ENCODE data around the gene CHD6.

CHD6 gene

GRCh38 chr20:41639630-41640029, 21.5 kb upstream of the CHD6 start:
- peaks cover 7% of the 10 kb centered on the region; the same call in 1 of the 2 replicates for H3K27me3 ChIP-seq (ENCODE audit: control insufficient read depth, insufficient read depth, low read length)
- no peak overlapping the region for H3K9ac ChIP-seq (ENCODE audit: low read length)
- H3K9me3 ChIP-seq (ENCODE audit: control insufficient read depth, insufficient read depth, low read depth, low read length) = no peaks in the 10 kb centered on the region
- no peaks in the 10 kb centered on the region for H3K36me3 ChIP-seq (ENCODE audit: control insufficient read depth, insufficient read depth, low read length)
- H3K4me3 ChIP-seq (ENCODE audit: low read depth, low read length) = no peak overlapping the region
- no peak overlapping the region for H3K27ac ChIP-seq (ENCODE audit: low read depth, low read length)
- H3K4me1 ChIP-seq (ENCODE audit: control insufficient read depth, insufficient read depth, low read length) = peaks cover 10% of the 10 kb centered on the region

- no peak overlapping the region for H3K4me3 ChIP-seq (ENCODE audit: low read depth, low read length)
Observed at GRCh38 chr20:41638456-41638855, 20.3 kb upstream of the CHD6 start.

GRCh38 chr20:41635158-41635557, 17.0 kb upstream of the CHD6 start:
- Histone ChIP-seq H3K27me3 (ENCODE audit: control insufficient read depth, insufficient read depth, low read length) (peaks cover 7% of the 10 kb centered on the region; the same call in 1 of the 2 replicates), H3K36me3 (ENCODE audit: control insufficient read depth, insufficient read depth, low read length) (no peaks in the 10 kb centered on the region), H3K4me1 (ENCODE audit: control insufficient read depth, insufficient read depth, low read length) (no peaks in the 10 kb centered on the region), H3K27ac (ENCODE audit: low read depth, low read length) (no peak overlapping the region), H3K9me3 (ENCODE audit: control insufficient read depth, insufficient read depth, low read depth, low read length) (no peaks in the 10 kb centered on the region), H3K9ac (ENCODE audit: low read length) (no peak overlapping the region), H3K4me3 (ENCODE audit: low read depth, low read length) (no peak overlapping the region)

More at GRCh38 chr20:41638456-41638855, 20.3 kb upstream of the CHD6 start:
- Histone ChIP-seq H3K27me3 (ENCODE audit: control insufficient read depth, insufficient read depth, low read length) (peaks cover 7% of the 10 kb centered on the region; the same call in 1 of the 2 replicates), H3K27ac (ENCODE audit: low read depth, low read length) (no peak overlapping the region), H3K9me3 (ENCODE audit: control insufficient read depth, insufficient read depth, low read depth, low read length) (no peaks in the 10 kb centered on the region), H3K9ac (ENCODE audit: low read length) (no peak overlapping the region), H3K36me3 (ENCODE audit: control insufficient read depth, insufficient read depth, low read length) (no peaks in the 10 kb centered on the region), H3K4me1 (ENCODE audit: control insufficient read depth, insufficient read depth, low read length) (peaks cover 5% of the 10 kb centered on the region)

GRCh38 chr20:41632896-41633295, 14.7 kb upstream of the CHD6 start:
- Histone ChIP-seq H3K36me3 (ENCODE audit: control insufficient read depth, insufficient read depth, low read length) (no peaks in the 10 kb centered on the region), H3K9ac (ENCODE audit: low read length) (no peak overlapping the region), H3K27ac (ENCODE audit: low read depth, low read length) (no peak overlapping the region), H3K4me3 (ENCODE audit: low read depth, low read length) (no peak overlapping the region), H3K4me1 (ENCODE audit: control insufficient read depth, insufficient read depth, low read length) (peaks cover 3% of the 10 kb centered on the region; the same call in 1 of the 2 replicates), H3K27me3 (ENCODE audit: control insufficient read depth, insufficient read depth, low read length) (no peaks in the 10 kb centered on the region; the same call in 1 of the 2 replicates), H3K9me3 (ENCODE audit: control insufficient read depth, insufficient read depth, low read depth, low read length) (no peaks in the 10 kb centered on the region)

- Histone ChIP-seq H3K36me3 (ENCODE audit: control insufficient read depth, insufficient read depth, low read length) (no peaks in the 10 kb centered on the region), H3K27ac (ENCODE audit: low read depth, low read length) (no peak overlapping the region), H3K9ac (ENCODE audit: low read length) (no peak overlapping the region), H3K4me1 (ENCODE audit: control insufficient read depth, insufficient read depth, low read length) (peaks cover 5% of the 10 kb centered on the region; the same call in 1 of the 2 replicates), H3K27me3 (ENCODE audit: control insufficient read depth, insufficient read depth, low read length) (no peaks in the 10 kb centered on the region; the same call in 1 of the 2 replicates), H3K9me3 (ENCODE audit: control insufficient read depth, insufficient read depth, low read depth, low read length) (no peaks in the 10 kb centered on the region), H3K4me3 (ENCODE audit: low read depth, low read length) (no peak overlapping the region)
Observed at GRCh38 chr20:41631826-41632225, 13.6 kb upstream of the CHD6 start.

- H3K27me3 ChIP-seq (ENCODE audit: control insufficient read depth, insufficient read depth, low read length) = no peaks in the 10 kb centered on the region; the same call in 1 of the 2 replicates
- H3K4me3 ChIP-seq (ENCODE audit: low read depth, low read length) = no peak overlapping the region
Observed at GRCh38 chr20:41630846-41631245, 12.7 kb upstream of the CHD6 start.

GRCh38 chr20:41627611-41628244, 9.6 kb upstream of the CHD6 start:
- H3K36me3 ChIP-seq (ENCODE audit: control insufficient read depth, insufficient read depth, low read length) = no peaks in the 10 kb centered on the region
- H3K9me3 ChIP-seq (ENCODE audit: control insufficient read depth, insufficient read depth, low read depth, low read length) = no peaks in the 10 kb centered on the region
- H3K27me3 ChIP-seq (ENCODE audit: control insufficient read depth, insufficient read depth, low read length) = no peaks in the 10 kb centered on the region
- H3K4me1 ChIP-seq (ENCODE audit: control insufficient read depth, insufficient read depth, low read length) = peaks cover 5% of the 10 kb centered on the region; the same call in 1 of the 2 replicates
- H3K9ac ChIP-seq (ENCODE audit: low read length) = no peak overlapping the region
- no peak overlapping the region for H3K4me3 ChIP-seq (ENCODE audit: low read depth, low read length)
- H3K27ac ChIP-seq (ENCODE audit: low read depth, low read length) = no peak overlapping the region

More at GRCh38 chr20:41630846-41631245, 12.7 kb upstream of the CHD6 start:
- Histone ChIP-seq H3K4me1 (ENCODE audit: control insufficient read depth, insufficient read depth, low read length) (peaks cover 5% of the 10 kb centered on the region; the same call in 1 of the 2 replicates), H3K36me3 (ENCODE audit: control insufficient read depth, insufficient read depth, low read length) (no peaks in the 10 kb centered on the region), H3K9me3 (ENCODE audit: control insufficient read depth, insufficient read depth, low read depth, low read length) (no peaks in the 10 kb centered on the region), H3K9ac (ENCODE audit: low read length) (no peak overlapping the region), H3K27ac (ENCODE audit: low read depth, low read length) (no peak overlapping the region)

- Histone ChIP-seq H3K36me3 (ENCODE audit: control insufficient read depth, insufficient read depth, low read length) (no peaks in the 10 kb centered on the region), H3K4me1 (ENCODE audit: control insufficient read depth, insufficient read depth, low read length) (peaks cover 5% of the 10 kb centered on the region; the same call in 1 of the 2 replicates), H3K9me3 (ENCODE audit: control insufficient read depth, insufficient read depth, low read depth, low read length) (no peaks in the 10 kb centered on the region), H3K27ac (ENCODE audit: low read depth, low read length) (no peak overlapping the region), H3K27me3 (ENCODE audit: control insufficient read depth, insufficient read depth, low read length) (no peaks in the 10 kb centered on the region), H3K9ac (ENCODE audit: low read length) (no peak overlapping the region), H3K4me3 (ENCODE audit: low read depth, low read length) (no peak overlapping the region)
Observed at GRCh38 chr20:41627001-41627495, 8.9 kb upstream of the CHD6 start.

- peaks cover 15% of the 10 kb centered on the region for H3K4me1 ChIP-seq (ENCODE audit: control insufficient read depth, insufficient read depth, low read length)
- H3K27ac ChIP-seq (ENCODE audit: low read depth, low read length) = no peak overlapping the region
- H3K4me3 ChIP-seq (ENCODE audit: low read depth, low read length) = no peak overlapping the region
- no peak overlapping the region for H3K9ac ChIP-seq (ENCODE audit: low read length)
- H3K36me3 ChIP-seq (ENCODE audit: control insufficient read depth, insufficient read depth, low read length) = no peaks in the 10 kb centered on the region
- no peaks in the 10 kb centered on the region for H3K27me3 ChIP-seq (ENCODE audit: control insufficient read depth, insufficient read depth, low read length)
- no peaks in the 10 kb centered on the region for H3K9me3 ChIP-seq (ENCODE audit: control insufficient read depth, insufficient read depth, low read depth, low read length)
Observed at GRCh38 chr20:41623625-41624375, 5.6 kb upstream of the CHD6 start.

GRCh38 chr20:41622584-41622983, 4.4 kb upstream of the CHD6 start:
- no peak overlapping the region for H3K9ac ChIP-seq (ENCODE audit: low read length)
- H3K4me3 ChIP-seq (ENCODE audit: low read depth, low read length) = no peak overlapping the region
- H3K36me3 ChIP-seq (ENCODE audit: control insufficient read depth, insufficient read depth, low read length) = no peaks in the 10 kb centered on the region
- peaks cover 10% of the 10 kb centered on the region for H3K4me1 ChIP-seq (ENCODE audit: control insufficient read depth, insufficient read depth, low read length)
- H3K9me3 ChIP-seq (ENCODE audit: control insufficient read depth, insufficient read depth, low read depth, low read length) = no peaks in the 10 kb centered on the region
- H3K27me3 ChIP-seq (ENCODE audit: control insufficient read depth, insufficient read depth, low read length) = no peaks in the 10 kb centered on the region
- H3K27ac ChIP-seq (ENCODE audit: low read depth, low read length) = no peak overlapping the region

- Histone ChIP-seq H3K9ac (ENCODE audit: low read length) (no peak overlapping the region), H3K27me3 (ENCODE audit: control insufficient read depth, insufficient read depth, low read length) (no peaks in the 10 kb centered on the region), H3K27ac (ENCODE audit: low read depth, low read length) (no peak overlapping the region), H3K4me1 (ENCODE audit: control insufficient read depth, insufficient read depth, low read length) (peaks cover 11% of the 10 kb centered on the region), H3K4me3 (ENCODE audit: low read depth, low read length) (no peak overlapping the region), H3K9me3 (ENCODE audit: control insufficient read depth, insufficient read depth, low read depth, low read length) (no peaks in the 10 kb centered on the region), H3K36me3 (ENCODE audit: control insufficient read depth, insufficient read depth, low read length) (no peaks in the 10 kb centered on the region)
Observed at GRCh38 chr20:41621971-41622370, 3.8 kb upstream of the CHD6 start.
